GM19043 (cell line): ENCODE data around the gene XRN1.
A peak's percentile ranks its signal among the peaks of the same experiment; 100 is the strongest.
"Not testable (repeated sequence)": the region's sequence is repeated elsewhere in the genome, so short reads cannot be mapped to it uniquely, and the experiment has no call there.

Experiments used
- ATAC-seq: cut with Tn5 transposase; IDR thresholded peaks from one replicate; pipeline ENCODE4 v1.9.1; 2021; ENCODE audit warnings: low read depth; ENCODE audit not compliant: unreplicated experiment

Gene XRN1

GRCh38 chr3:142447852-142448823, at the start of gene XRN1:
XRN1 (minus strand) TSS chr3:142448037; CDS start chr3:142447944, 93 bp downstream.
- peak; percentile 82 for ATAC-seq

- ATAC-seq: no peak
Measured at GRCh38 chr3:142495103-142495502, 47.3 kb upstream of the XRN1 start.

- no peak for ATAC-seq
Measured at GRCh38 chr3:142492184-142492583, 44.3 kb upstream of the XRN1 start.

GRCh38 chr3:142489572-142490323, 41.9 kb upstream of the XRN1 start:
- ATAC-seq: no peak

GRCh38 chr3:142484912-142485435, 37.1 kb upstream of the XRN1 start:
- no peak for ATAC-seq

GRCh38 chr3:142481196-142481595, 33.4 kb upstream of the XRN1 start:
- no peak for ATAC-seq

GRCh38 chr3:142470826-142471225, 23.0 kb upstream of the XRN1 start:
- ATAC-seq: no peak

GRCh38 chr3:142468456-142468855, 20.6 kb upstream of the XRN1 start:
- no peak for ATAC-seq

GRCh38 chr3:142467768-142468167, 19.9 kb upstream of the XRN1 start:
- no peak for ATAC-seq

- ATAC-seq: no peak
Measured at GRCh38 chr3:142460689-142461088, 12.9 kb upstream of the XRN1 start.

GRCh38 chr3:142459929-142460328, 12.1 kb upstream of the XRN1 start:
- no peak for ATAC-seq

GRCh38 chr3:142459096-142459495, 11.3 kb upstream of the XRN1 start:
- no peak for ATAC-seq

- ATAC-seq: no peak
Measured at GRCh38 chr3:142450881-142451280, 3.0 kb upstream of the XRN1 start.

GRCh38 chr3:142450189-142450588, 2.4 kb upstream of the XRN1 start:
- no peak for ATAC-seq

GRCh38 chr3:142447301-142447851, 461 bp downstream of the XRN1 start:
- ATAC-seq: peak; percentile 24

- peak; percentile 56 for ATAC-seq
Measured at GRCh38 chr3:142445816-142446254, 2.0 kb downstream of the XRN1 start.

GRCh38 chr3:142444343-142444742, 3.5 kb downstream of the XRN1 start:
- no peak for ATAC-seq

GRCh38 chr3:142443060-142443459, 4.8 kb downstream of the XRN1 start:
- ATAC-seq: not testable (repeated sequence)

- ATAC-seq: not testable (repeated sequence)
Measured at GRCh38 chr3:142439499-142440220, 8.2 kb downstream of the XRN1 start.

GRCh38 chr3:142438096-142438495, 9.7 kb downstream of the XRN1 start:
- ATAC-seq: not testable (repeated sequence)
